GM15510 (cell line): ENCODE measurements around the gene ACAP3.

ENCODE experiments used
- POLR2A ChIP-seq: IDR thresholded peaks from 3 replicates; pipeline ENCODE4 v1.6.1; 2011; ENCODE audit warnings: borderline replicate concordance; ENCODE audit not compliant: insufficient read length; ENCODE audit errors: extremely low read depth

ACAP3 gene

DNA sequence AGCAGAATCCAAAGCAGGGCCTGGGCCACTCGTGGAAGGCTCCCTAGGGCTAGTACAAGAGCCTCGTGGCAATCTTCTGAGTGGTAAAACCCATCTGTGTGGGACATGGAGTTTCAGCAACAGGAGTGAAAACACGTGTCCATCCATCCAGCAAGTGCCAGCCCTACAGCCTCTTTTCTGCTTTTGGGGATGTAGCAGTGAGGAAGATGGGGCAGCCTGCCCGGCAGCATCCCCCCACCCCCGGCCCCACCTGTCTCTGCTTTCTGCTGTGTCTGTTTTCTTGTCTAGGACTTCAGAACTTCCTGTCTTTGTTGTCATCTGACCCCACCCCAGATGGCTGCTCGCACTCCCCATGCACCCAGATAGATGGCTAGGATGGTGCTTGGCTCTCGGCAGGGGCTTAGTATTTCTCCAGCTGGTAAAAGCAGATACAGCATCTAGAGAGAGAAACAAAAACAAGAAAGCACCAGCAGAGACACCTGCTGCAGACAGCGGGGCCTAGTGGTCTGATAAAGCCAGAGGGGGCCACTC is 18.4 kb upstream of the ACAP3 start:
- no peak for TF ChIP-seq POLR2A

DNA sequence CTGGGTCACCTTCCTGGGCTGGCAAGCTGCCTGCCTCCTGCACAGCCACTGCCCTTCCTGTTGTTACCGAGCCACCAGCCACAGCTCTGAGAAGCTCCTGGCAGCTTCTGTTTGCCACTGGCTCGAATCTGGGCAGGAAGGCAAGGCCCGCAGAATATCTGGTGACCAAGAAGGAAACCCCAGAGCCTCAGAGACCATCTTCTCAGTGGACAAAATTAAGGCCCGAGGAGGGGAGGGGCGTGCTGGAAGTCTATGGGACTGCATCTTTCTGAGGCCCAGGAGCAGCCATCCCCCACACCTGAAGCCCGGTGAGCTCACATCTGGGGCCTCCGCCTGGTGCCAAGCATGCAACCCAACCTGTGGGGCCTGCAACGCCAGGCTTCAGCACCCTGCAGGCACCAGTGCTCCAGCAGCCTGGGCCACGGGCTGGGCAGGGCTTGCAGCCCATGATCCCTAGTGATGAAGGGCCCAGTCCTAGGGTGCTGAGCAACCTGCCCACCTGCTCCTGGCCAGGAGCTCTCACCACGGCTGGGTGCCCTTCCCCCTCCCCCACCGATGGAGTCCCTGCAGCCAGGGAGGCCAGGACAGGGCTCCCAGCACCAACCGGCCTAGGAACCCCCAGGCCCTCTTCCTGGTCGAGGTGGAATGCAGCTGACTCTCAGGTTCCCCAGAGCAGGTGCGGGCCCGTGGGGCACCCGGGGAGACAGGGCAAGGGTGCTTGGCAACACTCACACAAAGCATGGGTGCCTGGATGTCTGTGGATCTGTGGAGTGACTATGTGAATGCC is 17.8 kb upstream of the ACAP3 start:
- no peak for TF ChIP-seq POLR2A

GRCh38 chr1:1324524-1325287 is 17.0 kb upstream of the ACAP3 start, which contains the start of the genes CPTP and INTS11:
CPTP (plus strand) TSS chr1:1324802; CDS start chr1:1326911, 2,109 bp downstream.
INTS11 (minus strand) TSS chr1:1324660; CDS start chr1:1324608, 52 bp downstream.
- TF ChIP-seq POLR2A = peak; percentile 95

DNA sequence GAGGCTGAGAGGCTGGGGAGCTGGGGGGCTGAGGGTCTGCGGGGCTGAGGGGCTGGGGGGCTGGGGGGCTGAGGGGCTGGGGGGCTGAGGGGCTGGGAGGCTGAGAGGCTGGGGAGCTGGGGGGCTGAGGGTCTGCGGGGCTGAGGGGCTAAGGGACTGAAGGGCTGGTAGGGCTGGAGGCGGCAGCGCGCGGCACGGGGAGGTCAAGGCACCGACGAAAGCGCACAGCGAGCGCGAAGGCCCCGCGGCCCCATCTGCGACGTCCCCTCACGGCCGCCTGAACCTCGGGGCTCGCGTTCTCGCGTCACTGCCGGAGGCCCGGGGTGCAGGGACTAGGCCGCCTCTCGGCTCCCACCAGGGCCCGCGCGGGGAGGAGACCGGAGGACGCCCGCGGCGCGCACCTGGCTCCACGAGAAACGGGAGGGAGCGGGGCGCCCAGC is 16.4 kb upstream of the ACAP3 start:
- no peak for TF ChIP-seq POLR2A

DNA sequence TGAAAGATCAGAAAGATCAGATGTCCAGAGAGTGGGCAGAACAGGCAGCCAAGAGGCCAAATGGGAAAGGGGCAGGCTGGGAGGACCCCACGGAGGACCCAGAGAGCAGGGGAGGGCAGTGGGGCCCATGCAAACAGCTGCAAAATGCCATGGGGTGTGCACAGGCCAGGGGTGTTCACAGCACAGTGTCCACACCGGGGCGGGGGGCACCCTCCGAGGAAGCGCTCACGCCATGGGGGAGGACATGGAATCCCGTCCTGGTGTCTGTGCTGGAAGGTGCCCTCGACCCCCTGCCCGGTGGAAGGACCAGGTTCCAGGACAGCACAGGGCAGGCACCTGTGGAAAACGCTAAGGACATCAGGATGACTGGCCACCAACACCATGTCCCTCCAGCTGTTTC is 15.2 kb upstream of the ACAP3 start:
- no peak for TF ChIP-seq POLR2A

DNA sequence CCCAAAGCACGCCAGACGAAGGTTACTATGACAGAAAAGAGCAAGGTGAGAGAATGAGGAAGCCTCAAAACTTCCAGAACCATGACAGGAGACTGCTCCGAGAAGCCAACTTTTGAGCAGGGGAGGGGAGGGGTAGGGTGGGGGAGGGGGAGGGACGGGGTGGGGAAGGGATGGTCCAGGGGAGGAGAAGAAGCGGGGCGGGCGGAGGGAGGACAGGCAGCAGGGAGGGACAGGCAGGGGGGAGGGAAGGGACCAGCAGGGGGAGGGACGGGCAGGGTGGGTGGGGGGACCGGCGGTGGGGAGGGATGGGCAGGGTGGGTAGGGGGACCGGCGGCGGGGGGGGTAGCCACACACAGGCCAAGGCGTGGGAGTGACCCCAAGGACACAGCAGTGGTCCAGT is 14.7 kb upstream of the ACAP3 start:
- TF ChIP-seq POLR2A = no peak

- TF ChIP-seq POLR2A = no peak
Observed at GRCh38 chr1:1321477-1321876, 13.7 kb upstream of the ACAP3 start.

- no peak for TF ChIP-seq POLR2A
Observed at GRCh38 chr1:1320666-1321448, 13.1 kb upstream of the ACAP3 start.

DNA sequence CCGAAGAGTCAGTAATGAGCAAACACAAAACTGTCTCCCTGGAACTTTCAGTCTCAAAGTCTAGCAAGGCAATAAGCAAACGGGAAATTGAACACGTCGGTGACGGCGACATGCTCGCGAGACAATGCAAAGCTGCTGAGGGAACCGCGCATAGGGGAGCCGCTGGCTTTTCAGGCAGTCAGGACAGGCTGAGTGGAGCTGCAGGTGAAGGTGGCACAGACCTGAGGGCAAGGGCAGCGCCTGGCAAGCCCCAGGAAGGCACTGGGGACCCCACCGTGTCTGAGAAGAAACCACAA is 11.9 kb upstream of the ACAP3 start:
- TF ChIP-seq POLR2A = no peak

- no peak for TF ChIP-seq POLR2A
Observed at GRCh38 chr1:1318777-1319645, 11.3 kb upstream of the ACAP3 start.

GRCh38 chr1:1318131-1318652 is 10.5 kb upstream of the ACAP3 start:
- no peak for TF ChIP-seq POLR2A

DNA sequence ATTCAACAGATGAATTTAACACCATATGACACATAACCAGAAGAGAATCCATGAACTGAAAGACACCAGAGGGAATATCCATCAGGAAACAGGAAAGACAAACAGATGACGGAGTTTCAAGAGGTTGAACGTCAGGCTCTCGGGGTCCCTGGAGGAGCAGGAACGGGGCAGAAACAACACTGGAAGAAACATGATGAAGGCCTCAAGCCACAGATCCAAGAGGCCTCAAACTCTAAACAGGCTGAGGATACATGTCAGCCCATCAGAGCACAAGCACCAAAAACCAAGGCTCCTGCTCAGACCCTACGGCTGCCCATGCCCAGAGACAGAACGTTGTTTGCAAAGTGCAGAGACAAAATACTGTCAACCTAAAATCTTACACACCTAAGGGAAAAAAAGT is 9.7 kb upstream of the ACAP3 start:
- TF ChIP-seq POLR2A = no peak

DNA sequence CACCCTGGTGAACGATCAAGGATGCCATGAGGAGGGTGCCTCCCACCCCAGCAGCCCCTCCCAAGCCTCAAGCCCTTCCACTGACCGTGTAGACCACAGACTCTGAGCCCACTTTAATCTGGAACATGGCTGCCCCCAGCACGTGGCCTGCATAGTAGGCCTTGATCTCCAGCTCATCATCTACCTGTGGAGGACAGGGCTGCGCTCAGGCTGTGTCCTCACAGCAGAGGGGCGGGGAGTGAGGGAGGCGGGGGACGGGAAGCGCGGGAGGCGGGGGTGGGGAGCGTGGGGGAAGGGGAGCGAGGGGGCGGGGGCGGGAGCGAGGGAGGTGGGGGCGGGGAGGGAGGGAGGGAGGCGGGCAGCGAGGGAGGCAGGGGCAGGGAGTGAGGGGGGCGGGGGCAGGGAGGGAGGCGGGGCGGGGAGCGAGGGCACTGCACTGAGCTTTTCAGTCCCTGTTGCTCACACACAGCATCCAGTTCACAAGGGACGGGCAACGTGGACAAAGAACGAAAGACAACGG is 7.8 kb upstream of the ACAP3 start:
- no peak for TF ChIP-seq POLR2A
